Liver (tissue), 9 donors: Measurements from ENCODE around the gene SLC38A2. TPM values are rescaled to one million over a fixed set of nuclear protein-coding genes. Genes with fewer than 3 reads are reported as not detected.
A peak's percentile ranks its signal among the peaks of the same experiment; 100 is the strongest.

ENCODE experiments used
- DNase-seq: peaks from one replicate; pipeline ENCODE4 v3.0.0-alpha.2; 2017; ENCODE audit warnings: low spot score
- H3K27ac ChIP-seq, 2 donors: one replicate each; pipeline ENCODE4 v1.7.0; 2013; ENCODE audit warnings: inconsistent platforms in 2 of 2, low read length in 2 of 2, control low read depth in 1 of 2, low read depth in 1 of 2, mild to moderate bottlenecking in 1 of 2
- H3K27me3 ChIP-seq, 4 donors: one replicate each; pipeline versions ENCODE4 v1.6.1 to v1.7.0; 2013; ENCODE audit warnings: low read length in 3 of 4, inconsistent platforms in 1 of 4, mild to moderate bottlenecking in 1 of 4, moderate library complexity in 1 of 4; ENCODE audit not compliant: control insufficient read depth in 4 of 4, insufficient read depth in 4 of 4
- H3K36me3 ChIP-seq, 4 donors: one replicate each; pipeline versions ENCODE4 v1.6.1 to v1.7.0; 2013; ENCODE audit warnings: low read length in 3 of 4, mild to moderate bottlenecking in 3 of 4, low read depth in 1 of 4, moderate library complexity in 1 of 4; ENCODE audit not compliant: control insufficient read depth in 4 of 4, insufficient read depth in 3 of 4
- H3K4me1 ChIP-seq, 4 donors: one replicate each; pipeline versions ENCODE4 v1.6.1 to v1.7.0; 2013; ENCODE audit warnings: low read length in 3 of 4, mild to moderate bottlenecking in 3 of 4, moderate library complexity in 1 of 4; ENCODE audit not compliant: control insufficient read depth in 4 of 4, insufficient read depth in 4 of 4
- H3K4me3 ChIP-seq, 3 donors: one replicate each; pipeline versions ENCODE4 v1.6.1 to v1.7.0; 2013; ENCODE audit warnings: low read length in 3 of 3, control low read depth in 1 of 3, low read depth in 1 of 3, mild to moderate bottlenecking in 1 of 3
- H3K9ac ChIP-seq, 2 donors: one replicate each; pipeline ENCODE4 v1.7.0; 2013; ENCODE audit warnings: low read length in 2 of 2, mild to moderate bottlenecking in 2 of 2, moderate library complexity in 2 of 2, control low read depth in 1 of 2, low read depth in 1 of 2
- H3K9me3 ChIP-seq, 4 donors: one replicate each; pipeline versions ENCODE4 v1.6.1 to v1.7.0; 2013; ENCODE audit warnings: low read length in 3 of 4; ENCODE audit not compliant: control insufficient read depth in 4 of 4
- EGR1 ChIP-seq, 2 donors: IDR thresholded peaks; 2 replicates each; pipeline ENCODE4 v1.6.1; 2016 to 2018; ENCODE audit warnings: antibody characterized with exemption in 2 of 2, low read depth in 2 of 2
- FOXA1 ChIP-seq: IDR thresholded peaks from 2 replicates; pipeline ENCODE4 v1.6.1; 2016; ENCODE audit warnings: antibody characterized with exemption
- FOXA2 ChIP-seq: IDR thresholded peaks from 2 replicates; pipeline ENCODE4 v1.6.1; 2016; ENCODE audit warnings: antibody characterized with exemption
- GABPA ChIP-seq, 2 donors: IDR thresholded peaks in 1 of 2; conservative IDR thresholded peaks in 1 of 2; 2 replicates each; pipeline ENCODE4 v1.6.1; 2016; ENCODE audit warnings: antibody characterized with exemption in 2 of 2, mild to moderate bottlenecking in 1 of 2, moderate library complexity in 1 of 2
- HNF4A ChIP-seq, 2 donors: conservative IDR thresholded peaks; 2 replicates each; pipeline ENCODE4 v1.6.1; 2016; ENCODE audit warnings: antibody characterized with exemption in 2 of 2, mild to moderate bottlenecking in 2 of 2
- HNF4G ChIP-seq: IDR thresholded peaks from 2 replicates; pipeline ENCODE4 v1.6.1; 2016; ENCODE audit warnings: antibody characterized with exemption
- JUND ChIP-seq, 2 donors: IDR thresholded peaks; 2 replicates each; pipeline ENCODE4 v1.6.1; 2016; ENCODE audit warnings: antibody characterized with exemption in 2 of 2
- MAX ChIP-seq: IDR thresholded peaks from 2 replicates; pipeline ENCODE4 v1.6.1; 2016; ENCODE audit warnings: antibody characterized with exemption
- NR2F2 ChIP-seq: IDR thresholded peaks from 2 replicates; pipeline ENCODE4 v1.6.1; 2016; ENCODE audit warnings: antibody characterized with exemption
- RAD21 ChIP-seq, 2 donors: IDR thresholded peaks; 2 replicates each; pipeline ENCODE4 v1.6.1; 2016; ENCODE audit warnings: antibody characterized with exemption in 2 of 2, mild to moderate bottlenecking in 2 of 2
- REST ChIP-seq: IDR thresholded peaks from 2 replicates; pipeline ENCODE4 v1.6.1; 2016; ENCODE audit warnings: antibody characterized with exemption, mild to moderate bottlenecking
- RXRA ChIP-seq, 2 donors: IDR thresholded peaks; 2 replicates each; pipeline ENCODE4 v1.6.1; 2017 to 2018; ENCODE audit warnings: antibody characterized with exemption in 2 of 2, mild to moderate bottlenecking in 1 of 2
- SP1 ChIP-seq: IDR thresholded peaks from 2 replicates; pipeline ENCODE4 v1.6.1; 2018; ENCODE audit warnings: antibody characterized with exemption, mild to moderate bottlenecking
- TAF1 ChIP-seq: conservative IDR thresholded peaks from 2 replicates; pipeline ENCODE4 v1.6.1; 2016; ENCODE audit warnings: antibody characterized with exemption, mild to moderate bottlenecking
- YY1 ChIP-seq: IDR thresholded peaks from 2 replicates; pipeline ENCODE4 v1.6.1; 2016; ENCODE audit warnings: antibody characterized with exemption, mild to moderate bottlenecking
- WGBS: extraction: QIAGEN DNeasy Blood & Tissue Kit; methylation state at CpG from one replicate; pipeline ENCODE4 v1.1.7; 2013; 5-methylcytosine and 5-hydroxymethylcytosine counted together
- polyA plus RNA-seq, 2 donors: library from polyadenylated mRNA; stranded (reverse) in 1 of 2; unstranded in 1 of 2; fragments of 200-250 nt in 1 of 2; fragments of >200 nt in 1 of 2; fragmentation: Nextera tagmentation in 1 of 2; extraction: Ambion mirVana in 1 of 2; gene quantifications; one replicate each; pipeline versions ENCODE4 v1.2.1 to v1.2.3, GENCODE V29; 2013 to 2015
- total RNA-seq, 2 donors: library from RNA; depleted of rRNA; stranded (reverse); fragments of >200 nt; gene quantifications; one replicate each; pipeline ENCODE4 v1.2.3, GENCODE V29; 2014
- TF ChIP-seq, protein P1 (sequence below): fragments of 150-350 bp; IDR thresholded peaks from 2 replicates; pipeline ENCODE4 v1.5.1; 2017; ENCODE audit warnings: improper control_type of control experiment, low read depth, low read length; ENCODE audit not compliant: missing input control
- TF ChIP-seq, protein P2 (sequence below): IDR thresholded peaks from 2 replicates; pipeline ENCODE4 v1.6.1; 2016; ENCODE audit warnings: antibody characterized with exemption
- TF ChIP-seq, protein P3 (sequence below): IDR thresholded peaks from 2 replicates; pipeline ENCODE4 v1.6.1; 2016; ENCODE audit warnings: antibody characterized with exemption
- donor health status: healthy.
- donor health status: healthy.
- donor health status: healthy.
- donor health status: healthy.
- donor health status: healthy.

SLC38A2 gene
- total and polyA plus RNA-seq, 4 donors: 50.6 to 472 (median 97.4) TPM

GRCh38 chr12:46383654-46384450, 11.3 kb upstream of the SLC38A2 start:
- peak; percentile 82 for DNase-seq
- under 1% methylated on average over 47 of the region's 47 CpGs for WGBS
- peak overlapping the region; percentile 85 to 97 for H3K9ac ChIP-seq
- TF ChIP-seq MAX (no peak), NR2F2 (no peak), EGR1 (IDR thresholded peaks at IDR 0.05; ENCODE audit: low read depth in 2 of 2) (peak in 1 of 2 donors; percentile 53), SP1 (no peak), HNF4A (conservative IDR thresholded peaks at IDR 0.05) (peak in 1 of 2 donors; percentile 13), REST (peak; percentile 69), RXRA (IDR thresholded peaks at IDR 0.05) (peak; percentile 27 to 69), TAF1 (peak; percentile 58), FOXA1 (no peak), RAD21 (IDR thresholded peaks at IDR 0.05) (peak; percentile 47 to 62), HNF4G (no peak), GABPA (IDR thresholded peaks at IDR 0.05 in 1 of 2, conservative IDR thresholded peaks at IDR 0.05 in 1 of 2) (no peak), YY1 (peak; percentile 69), FOXA2 (no peak), JUND (IDR thresholded peaks at IDR 0.05) (no peak)
- TF ChIP-seq, protein P1, sequence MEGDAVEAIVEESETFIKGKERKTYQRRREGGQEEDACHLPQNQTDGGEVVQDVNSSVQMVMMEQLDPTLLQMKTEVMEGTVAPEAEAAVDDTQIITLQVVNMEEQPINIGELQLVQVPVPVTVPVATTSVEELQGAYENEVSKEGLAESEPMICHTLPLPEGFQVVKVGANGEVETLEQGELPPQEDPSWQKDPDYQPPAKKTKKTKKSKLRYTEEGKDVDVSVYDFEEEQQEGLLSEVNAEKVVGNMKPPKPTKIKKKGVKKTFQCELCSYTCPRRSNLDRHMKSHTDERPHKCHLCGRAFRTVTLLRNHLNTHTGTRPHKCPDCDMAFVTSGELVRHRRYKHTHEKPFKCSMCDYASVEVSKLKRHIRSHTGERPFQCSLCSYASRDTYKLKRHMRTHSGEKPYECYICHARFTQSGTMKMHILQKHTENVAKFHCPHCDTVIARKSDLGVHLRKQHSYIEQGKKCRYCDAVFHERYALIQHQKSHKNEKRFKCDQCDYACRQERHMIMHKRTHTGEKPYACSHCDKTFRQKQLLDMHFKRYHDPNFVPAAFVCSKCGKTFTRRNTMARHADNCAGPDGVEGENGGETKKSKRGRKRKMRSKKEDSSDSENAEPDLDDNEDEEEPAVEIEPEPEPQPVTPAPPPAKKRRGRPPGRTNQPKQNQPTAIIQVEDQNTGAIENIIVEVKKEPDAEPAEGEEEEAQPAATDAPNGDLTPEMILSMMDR: no peak
- TF ChIP-seq, protein P2, sequence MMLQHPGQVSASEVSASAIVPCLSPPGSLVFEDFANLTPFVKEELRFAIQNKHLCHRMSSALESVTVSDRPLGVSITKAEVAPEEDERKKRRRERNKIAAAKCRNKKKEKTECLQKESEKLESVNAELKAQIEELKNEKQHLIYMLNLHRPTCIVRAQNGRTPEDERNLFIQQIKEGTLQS: no peak
- TF ChIP-seq, protein P3, sequence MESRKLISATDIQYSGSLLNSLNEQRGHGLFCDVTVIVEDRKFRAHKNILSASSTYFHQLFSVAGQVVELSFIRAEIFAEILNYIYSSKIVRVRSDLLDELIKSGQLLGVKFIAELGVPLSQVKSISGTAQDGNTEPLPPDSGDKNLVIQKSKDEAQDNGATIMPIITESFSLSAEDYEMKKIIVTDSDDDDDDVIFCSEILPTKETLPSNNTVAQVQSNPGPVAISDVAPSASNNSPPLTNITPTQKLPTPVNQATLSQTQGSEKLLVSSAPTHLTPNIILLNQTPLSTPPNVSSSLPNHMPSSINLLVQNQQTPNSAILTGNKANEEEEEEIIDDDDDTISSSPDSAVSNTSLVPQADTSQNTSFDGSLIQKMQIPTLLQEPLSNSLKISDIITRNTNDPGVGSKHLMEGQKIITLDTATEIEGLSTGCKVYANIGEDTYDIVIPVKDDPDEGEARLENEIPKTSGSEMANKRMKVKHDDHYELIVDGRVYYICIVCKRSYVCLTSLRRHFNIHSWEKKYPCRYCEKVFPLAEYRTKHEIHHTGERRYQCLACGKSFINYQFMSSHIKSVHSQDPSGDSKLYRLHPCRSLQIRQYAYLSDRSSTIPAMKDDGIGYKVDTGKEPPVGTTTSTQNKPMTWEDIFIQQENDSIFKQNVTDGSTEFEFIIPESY: no peak
- H3K4me1 ChIP-seq: peaks cover 8 to 25% (median 21%) of the 10 kb centered on the region in 4 donors
- H3K36me3 ChIP-seq: no peaks in the 10 kb centered on the region
- H3K27ac ChIP-seq: peak overlapping the region; percentile 98 to 100
- H3K27me3 ChIP-seq: no peaks in the 10 kb centered on the region
- no peaks in the 10 kb centered on the region for H3K9me3 ChIP-seq
- H3K4me3 ChIP-seq: peak overlapping the region; percentile 55 to 63 (median 60)
